ENCODE results near the gene PIGBOS1.
"Not testable (repeated sequence)": the region's sequence is repeated elsewhere in the genome, so short reads cannot be mapped to it uniquely, and the experiment has no call there.

Gene PIGBOS1
- total RNA-seq = 2.9 to 7.5 reads per million in 2 donors

GRCh38 chr15:55318588-55319494 lies at the start of gene PIGBOS1, which contains the start of gene PIGB:
Gene PIGBOS1 (minus strand): TSS chr15:55319123. CDS start chr15:55317792, 1,331 bp downstream.
Gene PIGB (plus strand): TSS chr15:55319222. CDS start chr15:55319251, 29 bp downstream.
- peak; percentile 62 for DNase-seq

GRCh38 chr15:55366981-55367380 lies 48.1 kb upstream of the PIGBOS1 start:
- DNase-seq = no peak

- DNase-seq = no peak
These were observed 43.7 kb upstream of the PIGBOS1 start for GRCh38 chr15:55362641-55363040.

- no peak for DNase-seq
These were observed 42.1 kb upstream of the PIGBOS1 start for GRCh38 chr15:55361048-55361447.

GRCh38 chr15:55360256-55360655 lies 41.3 kb upstream of the PIGBOS1 start:
- no peak for DNase-seq

GRCh38 chr15:55358471-55358870 lies 39.5 kb upstream of the PIGBOS1 start:
- no peak for DNase-seq

- no peak for DNase-seq
These were observed 38.9 kb upstream of the PIGBOS1 start for GRCh38 chr15:55357774-55358173.

GRCh38 chr15:55356985-55357585 lies 38.2 kb upstream of the PIGBOS1 start:
- no peak for DNase-seq

- no peak for DNase-seq
These were observed 34.1 kb upstream of the PIGBOS1 start for GRCh38 chr15:55353025-55353424.

- DNase-seq = no peak
These were observed 30.4 kb upstream of the PIGBOS1 start for GRCh38 chr15:55349282-55349681.

GRCh38 chr15:55348281-55348778 lies 29.4 kb upstream of the PIGBOS1 start:
- no peak for DNase-seq

GRCh38 chr15:55344206-55344605 lies 25.3 kb upstream of the PIGBOS1 start:
- no peak for DNase-seq

- no peak for DNase-seq
These were observed 24.2 kb upstream of the PIGBOS1 start for GRCh38 chr15:55343168-55343567.

- no peak for DNase-seq
These were observed 18.2 kb upstream of the PIGBOS1 start for GRCh38 chr15:55337160-55337559.

- no peak for DNase-seq
These were observed 16.1 kb upstream of the PIGBOS1 start for GRCh38 chr15:55334997-55335396.

- no peak for DNase-seq
These were observed 15.4 kb upstream of the PIGBOS1 start for GRCh38 chr15:55334371-55334770.

- no peak for DNase-seq
These were observed 8.5 kb upstream of the PIGBOS1 start for GRCh38 chr15:55327387-55327786.

GRCh38 chr15:55322467-55322866 lies 3.5 kb upstream of the PIGBOS1 start:
- DNase-seq = no peak

GRCh38 chr15:55320963-55321362 lies 2.0 kb upstream of the PIGBOS1 start:
- no peak for DNase-seq

- no peak for DNase-seq
These were observed 1.3 kb upstream of the PIGBOS1 start for GRCh38 chr15:55320238-55320550.

GRCh38 chr15:55319537-55320237 lies 764 bp upstream of the PIGBOS1 start:
- no peak for DNase-seq

GRCh38 chr15:55302801-55303200 lies 16.1 kb downstream of the PIGBOS1 start:
- not testable (repeated sequence) for DNase-seq

- DNase-seq = no peak
These were observed 21.6 kb downstream of the PIGBOS1 start for GRCh38 chr15:55297315-55297714.

All from T-helper 9 cell (primary cell).